K562 (cell line): Measurements from ENCODE around the gene MCAT. TPM values are rescaled to one million over a fixed set of nuclear protein-coding genes. Genes with fewer than 3 reads are reported as not detected.

ENCODE experiments used
- CTBP1 ChIP-seq: fragments of 450-650 bp; IDR thresholded peaks from 2 replicates; pipeline ENCODE4 v1.6.1; 2016; ENCODE audit warnings: borderline replicate concordance
- E2F3 ChIP-seq: fragments of 250-450 bp; sonication (Bioruptor Pico); IDR thresholded peaks from 2 replicates; pipeline ENCODE4 v1.4.0; 2020; ENCODE audit warnings: mild to moderate bottlenecking
- EP300 ChIP-seq: IDR thresholded peaks from 2 replicates; pipeline ENCODE4 v1.6.1; 2012; ENCODE audit warnings: low read length, improper control_type of control experiment
- FOXO4 ChIP-seq: fragments of 450-650 bp; formaldehyde crosslinking; IDR thresholded peaks from 2 replicates; pipeline ENCODE4 v1.4.0; 2020; ENCODE audit warnings: mild to moderate bottlenecking, moderate library complexity
- MXI1 ChIP-seq: IDR thresholded peaks from 2 replicates; pipeline ENCODE4 v1.6.1; 2011; ENCODE audit warnings: low read depth, mild to moderate bottlenecking, improper control_type of control experiment, low read length
- POLR2A ChIP-seq: fragments of 450-650 bp; conservative IDR thresholded peaks from 2 replicates; pipeline ENCODE4 v1.6.1; 2016
- RBM39 ChIP-seq: fragments of 200-400 bp; formaldehyde crosslinking; optimal IDR thresholded peaks from 2 replicates; pipeline ENCODE3; 2018; ENCODE audit warnings: low read depth, low read length
- SFPQ ChIP-seq: fragments of 200-400 bp; formaldehyde crosslinking; IDR thresholded peaks from 2 replicates; pipeline ENCODE4 v1.6.1; 2017; ENCODE audit warnings: mild to moderate bottlenecking, low read depth, low read length, moderate library complexity
- SP1 ChIP-seq: sonication (generic); formaldehyde crosslinking; IDR thresholded peaks from 2 replicates; pipeline ENCODE4 v1.8.1; 2022; ENCODE audit warnings: mild to moderate bottlenecking, missing genetic modification reagents
- TCF15 ChIP-seq: fragments of 250-450 bp; sonication (Bioruptor Pico); IDR thresholded peaks from 2 replicates; pipeline ENCODE4 v1.8.0; 2022; ENCODE audit warnings: moderate library complexity, mild to moderate bottlenecking, inconsistent platforms
- TOE1 ChIP-seq, 2 experiments: fragments of 450-650 bp in 1 of 2; sonication (generic) in 1 of 2; formaldehyde crosslinking in 1 of 2; IDR thresholded peaks; 2 replicates each; pipeline versions ENCODE4 v1.7.1 to v1.8.0; 2016 to 2022; ENCODE audit warnings: borderline replicate concordance in 2 of 2, mild to moderate bottlenecking in 2 of 2, antibody characterized with exemption in 1 of 2, inconsistent platforms in 1 of 2, low read depth in 1 of 2, missing genetic modification reagents in 1 of 2, moderate library complexity in 1 of 2
- ZFX ChIP-seq: sonication (generic); formaldehyde crosslinking; IDR thresholded peaks from 2 replicates; pipeline ENCODE4 v1.8.0; 2022; ENCODE audit warnings: mild to moderate bottlenecking, missing genetic modification reagents, moderate library complexity
- ZNF324 ChIP-seq: fragments of 250-450 bp; sonication (Bioruptor Pico); IDR thresholded peaks from 2 replicates; pipeline ENCODE4 v1.4.0; 2020; ENCODE audit warnings: mild to moderate bottlenecking
- ZNF347 ChIP-seq: fragments of 450-650 bp; formaldehyde crosslinking; IDR thresholded peaks from 2 replicates; pipeline ENCODE4 v1.4.0; 2020; ENCODE audit warnings: low read depth, mild to moderate bottlenecking, moderate library complexity
- ZNF76 ChIP-seq: fragments of 250-450 bp; sonication (Bioruptor Pico); IDR thresholded peaks from 2 replicates; pipeline ENCODE4 v1.4.0; 2020; ENCODE audit warnings: mild to moderate bottlenecking, moderate library complexity, borderline replicate concordance
- polyA plus RNA-seq, 8 experiments: library from polyadenylated mRNA; depleted of rRNA in 4 of 8; stranded (reverse) in 5 of 8; unstranded in 3 of 8; fragments of >200 nt; fragmentation: Nextera tagmentation in 2 of 8; fragmentation: Illumina TruSeq in 1 of 8; extraction: Ambion mirVana in 2 of 8; extraction: Trizol in 1 of 8; gene quantifications; 2 replicates each; pipeline versions ENCODE4 v1.2.1 to v1.2.3, GENCODE V29; 2011 to 2014; ENCODE audit warnings: inconsistent platforms in 1 of 8, missing spikeins in 1 of 8
- total RNA-seq, 7 experiments: library from RNA; depleted of rRNA in 6 of 7; stranded (reverse); fragments of >200 nt in 6 of 7; fragmentation: Illumina TruSeq in 2 of 7; extraction: Trizol in 2 of 7; gene quantifications; 2 replicates each; pipeline versions ENCODE4 v1.2.1 to v1.2.3, GENCODE V29; 2011 to 2021; ENCODE audit warnings: low replicate concordance in 1 of 7
- TF ChIP-seq, protein P1 (sequence below): IDR thresholded peaks from 3 replicates; pipeline ENCODE4 v1.6.1; 2011; ENCODE audit warnings: borderline replicate concordance, mild to moderate bottlenecking; ENCODE audit not compliant: insufficient read length, insufficient read depth
- TF ChIP-seq, protein P2 (sequence below), 2 experiments: fragments of 450-650 bp in 1 of 2; sonication (generic) in 1 of 2; formaldehyde crosslinking in 1 of 2; IDR thresholded peaks in 1 of 2; conservative IDR thresholded peaks in 1 of 2; 2 replicates each; pipeline versions ENCODE4 v1.6.1 to v1.8.1; 2016 to 2023; ENCODE audit warnings: mild to moderate bottlenecking in 2 of 2, moderate library complexity in 2 of 2, inconsistent platforms in 1 of 2, missing genetic modification reagents in 1 of 2
- TF ChIP-seq, protein P3 (sequence below): fragments of 250-450 bp; sonication (Bioruptor Pico); IDR thresholded peaks from 2 replicates; pipeline ENCODE4 v1.5.0; 2021
- TF ChIP-seq, protein P4 (sequence below): sonication (generic); formaldehyde crosslinking; IDR thresholded peaks from 2 replicates; pipeline ENCODE4 v1.8.0; 2022; ENCODE audit warnings: mild to moderate bottlenecking, missing genetic modification reagents

MCAT gene
- total and polyA plus RNA-seq, 9 of the 15 experiments (the other 6 are each of a cell fraction or from before 2014, with no cell fraction given), result 3.3 to 27.8 (median 13.9) TPM

DNA sequence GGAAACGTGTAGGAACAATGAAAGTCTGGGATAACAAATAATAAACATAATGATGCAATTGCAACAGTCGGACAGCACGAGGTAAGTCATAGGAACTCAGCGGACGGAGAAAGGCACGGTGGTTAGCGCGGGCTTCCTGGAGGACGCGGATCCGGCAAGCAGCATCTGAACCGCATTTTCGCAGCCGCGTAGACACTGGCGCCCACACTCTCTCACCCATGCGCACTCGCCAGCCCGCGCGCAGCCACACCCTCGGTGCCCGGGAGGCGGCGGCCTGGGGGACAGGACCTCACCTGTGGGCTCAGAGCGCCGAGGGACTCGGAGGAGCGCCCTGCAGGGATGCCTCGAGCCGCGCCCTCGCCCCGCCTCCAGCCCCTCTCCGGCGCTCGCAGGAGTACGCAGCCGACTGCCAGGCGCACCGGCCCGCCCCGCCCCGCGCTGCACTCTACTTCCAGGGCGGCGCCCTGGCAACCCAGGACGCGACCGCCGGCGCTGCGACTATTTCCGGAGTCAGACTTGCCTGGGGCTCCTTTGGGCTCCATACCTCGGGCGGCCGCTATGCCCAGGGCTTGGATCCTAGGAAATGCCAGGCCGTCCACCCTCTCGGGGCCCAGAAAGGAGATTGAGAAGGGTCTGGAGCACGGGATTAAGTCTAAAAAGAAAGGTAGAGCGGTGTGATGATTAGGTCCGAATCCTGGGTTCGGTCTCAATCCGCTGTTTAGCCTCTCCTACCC is 54.0 kb downstream of the MCAT start, which contains the start of gene TTLL1 (continued):
- TF ChIP-seq, protein P1, sequence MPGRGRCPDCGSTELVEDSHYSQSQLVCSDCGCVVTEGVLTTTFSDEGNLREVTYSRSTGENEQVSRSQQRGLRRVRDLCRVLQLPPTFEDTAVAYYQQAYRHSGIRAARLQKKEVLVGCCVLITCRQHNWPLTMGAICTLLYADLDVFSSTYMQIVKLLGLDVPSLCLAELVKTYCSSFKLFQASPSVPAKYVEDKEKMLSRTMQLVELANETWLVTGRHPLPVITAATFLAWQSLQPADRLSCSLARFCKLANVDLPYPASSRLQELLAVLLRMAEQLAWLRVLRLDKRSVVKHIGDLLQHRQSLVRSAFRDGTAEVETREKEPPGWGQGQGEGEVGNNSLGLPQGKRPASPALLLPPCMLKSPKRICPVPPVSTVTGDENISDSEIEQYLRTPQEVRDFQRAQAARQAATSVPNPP, result no peak
- TF ChIP-seq, protein P2, sequence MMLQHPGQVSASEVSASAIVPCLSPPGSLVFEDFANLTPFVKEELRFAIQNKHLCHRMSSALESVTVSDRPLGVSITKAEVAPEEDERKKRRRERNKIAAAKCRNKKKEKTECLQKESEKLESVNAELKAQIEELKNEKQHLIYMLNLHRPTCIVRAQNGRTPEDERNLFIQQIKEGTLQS (IDR thresholded peaks at IDR 0.05), result peak; percentile 51; the same call in 1 of the 2 replicates
- TF ChIP-seq, protein P2 (CRISPR knock-in tag; conservative IDR thresholded peaks at IDR 0.05), result no peak
- TF ChIP-seq, protein P3, sequence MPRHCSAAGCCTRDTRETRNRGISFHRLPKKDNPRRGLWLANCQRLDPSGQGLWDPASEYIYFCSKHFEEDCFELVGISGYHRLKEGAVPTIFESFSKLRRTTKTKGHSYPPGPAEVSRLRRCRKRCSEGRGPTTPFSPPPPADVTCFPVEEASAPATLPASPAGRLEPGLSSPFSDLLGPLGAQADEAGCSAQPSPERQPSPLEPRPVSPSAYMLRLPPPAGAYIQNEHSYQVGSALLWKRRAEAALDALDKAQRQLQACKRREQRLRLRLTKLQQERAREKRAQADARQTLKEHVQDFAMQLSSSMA (CRISPR knock-in tag), result no peak
- TF ChIP-seq TOE1 (IDR thresholded peaks at IDR 0.05; ENCODE audit: borderline replicate concordance) (no peak), TOE1 (CRISPR knock-in tag; IDR thresholded peaks at IDR 0.05; ENCODE audit: borderline replicate concordance, low read depth) (no peak), ZNF324 (CRISPR knock-in tag) (no peak), E2F3 (CRISPR knock-in tag) (no peak), FOXO4 (CRISPR knock-in tag) (no peak), POLR2A (peak; percentile 53; the same call in 1 of the 2 replicates), ZFX (CRISPR knock-in tag) (peak; percentile 42), TCF15 (CRISPR knock-in tag) (no peak), EP300 (0 out of 2 replicates have a peak, but pooled peaks have one; percentile 9), SFPQ (no peak), ZNF76 (CRISPR knock-in tag) (no peak), SP1 (CRISPR knock-in tag) (peak; percentile 79), ZNF347 (no peak), CTBP1 (peak; percentile 85), MXI1 (peak; percentile 67; the same call in 1 of the 2 replicates), RBM39 (no peak)
- TF ChIP-seq, protein P4, sequence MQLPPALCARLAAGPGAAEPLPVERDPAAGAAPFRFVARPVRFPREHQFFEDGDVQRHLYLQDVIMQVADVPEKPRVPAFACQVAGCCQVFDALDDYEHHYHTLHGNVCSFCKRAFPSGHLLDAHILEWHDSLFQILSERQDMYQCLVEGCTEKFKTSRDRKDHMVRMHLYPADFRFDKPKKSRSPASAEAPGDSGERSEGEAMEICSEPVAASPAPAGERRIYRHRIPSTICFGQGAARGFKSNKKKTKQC (CRISPR knock-in tag), result 0 out of 2 replicates have a peak, but pooled peaks have one; percentile 40
